ENCODE measurements around the gene CHRNA4.

- TF ChIP-seq CTCF (conservative IDR thresholded peaks at IDR 0.05; ENCODE audit: low read depth, low read length), result no peak
- no peak for TF ChIP-seq POLR2A (IDR thresholded peaks at IDR 0.05; ENCODE audit: low read depth, low read length)
- no peak for TF ChIP-seq MXI1 (IDR thresholded peaks at IDR 0.05; ENCODE audit: borderline replicate concordance, low read depth, low read length)
- TF ChIP-seq NFE2L2 (IDR thresholded peaks at IDR 0.05; ENCODE audit: low read depth, low read length), result no peak
- TF ChIP-seq RAD21 (IDR thresholded peaks at IDR 0.05; ENCODE audit: low read length), result no peak
- TF ChIP-seq MAFK (IDR thresholded peaks at IDR 0.05; ENCODE audit: low read depth, low read length), result no peak
Observed at GRCh38 chr20:63369024-63369530, 7.9 kb upstream of the CHRNA4 start.
